Smooth muscle cell (in vitro differentiated cells): ENCODE results near the gene DFFB. TPM values are rescaled to one million over a fixed set of nuclear protein-coding genes. Genes with fewer than 3 reads are reported as not detected.

Source experiments
- DNase-seq: peaks from one replicate; lab custom pipeline; 2025; ENCODE audit not compliant: unreplicated experiment; lab: John Stamatoyannopoulos, UW
- H2AFZ ChIP-seq: fragments of 200-600 bp; sonication (generic); 2 replicates; pipeline ENCODE4 v1.6.0; 2016; ENCODE audit warnings: antibody characterized with exemption, low read depth, mild to moderate bottlenecking
- H3F3A ChIP-seq: fragments of 200-600 bp; sonication (generic); 2 replicates; pipeline ENCODE4 v1.6.0; 2017; ENCODE audit warnings: antibody characterized with exemption, low read depth
- H3K27ac ChIP-seq: fragments of 200-600 bp; sonication (generic); 2 replicates; pipeline ENCODE4 v1.5.1; 2016; ENCODE audit warnings: low read depth, mild to moderate bottlenecking
- H3K27me3 ChIP-seq: fragments of 200-600 bp; sonication (generic); 2 replicates; pipeline ENCODE4 v1.6.1; 2016; ENCODE audit warnings: low read depth, mild to moderate bottlenecking
- H3K36me3 ChIP-seq: fragments of 200-600 bp; sonication (generic); 2 replicates; pipeline ENCODE4 v1.5.1; 2016; ENCODE audit warnings: low read depth
- H3K4me1 ChIP-seq: fragments of 200-600 bp; sonication (generic); 2 replicates; pipeline ENCODE4 v1.5.1; 2016; ENCODE audit warnings: low read depth
- H3K4me2 ChIP-seq: fragments of 200-600 bp; sonication (generic); 2 replicates; pipeline ENCODE4 v1.6.0; 2016; ENCODE audit warnings: mild to moderate bottlenecking
- H3K4me3 ChIP-seq: fragments of 200-600 bp; sonication (generic); 2 replicates; pipeline ENCODE4 v1.5.1; 2016; ENCODE audit warnings: mild to moderate bottlenecking
- H3K79me2 ChIP-seq: fragments of 200-600 bp; sonication (generic); 2 replicates; pipeline ENCODE4 v1.6.0; 2016; ENCODE audit warnings: low read depth, mild to moderate bottlenecking
- H3K9ac ChIP-seq: fragments of 200-600 bp; sonication (generic); 2 replicates; pipeline ENCODE4 v1.6.0; 2016; ENCODE audit warnings: low read depth
- H3K9me3 ChIP-seq: fragments of 200-600 bp; sonication (generic); replicated peaks from 2 replicates; pipeline ENCODE4 v1.5.1; 2016; ENCODE audit warnings: low read depth
- H4K20me1 ChIP-seq: fragments of 200-600 bp; sonication (generic); 2 replicates; pipeline ENCODE4 v1.6.0; 2016; ENCODE audit warnings: low read depth
- WGBS: methylation state at CpG from one replicate; pipeline ENCODE4 v1.1.7; 2016; ENCODE audit warnings: low lambda C conversion rate; 5-methylcytosine and 5-hydroxymethylcytosine counted together
- polyA plus RNA-seq: library from polyadenylated mRNA; unstranded; fragments of >200 nt; fragmentation: Nextera tagmentation; extraction: Ambion mirVana; gene quantifications from 2 replicates; pipeline ENCODE4 v1.2.1, GENCODE V29; 2016
- total RNA-seq: library from RNA; depleted of rRNA; stranded (reverse); fragments of >200 nt; gene quantifications from 2 replicates; pipeline ENCODE4 v1.2.3, GENCODE V29; 2014
- TF ChIP-seq, protein P1 (sequence below): fragments of 200-600 bp; sonication (generic); IDR thresholded peaks from 2 replicates; pipeline ENCODE4 v1.5.1; 2017; ENCODE audit warnings: borderline replicate concordance, mild to moderate bottlenecking, antibody characterized with exemption; ENCODE audit not compliant: insufficient read depth, poor library complexity, severe bottlenecking

DFFB gene
- total and polyA plus RNA-seq, 2 experiments from 2014 or later: 3.3 to 4.5 TPM

DNA sequence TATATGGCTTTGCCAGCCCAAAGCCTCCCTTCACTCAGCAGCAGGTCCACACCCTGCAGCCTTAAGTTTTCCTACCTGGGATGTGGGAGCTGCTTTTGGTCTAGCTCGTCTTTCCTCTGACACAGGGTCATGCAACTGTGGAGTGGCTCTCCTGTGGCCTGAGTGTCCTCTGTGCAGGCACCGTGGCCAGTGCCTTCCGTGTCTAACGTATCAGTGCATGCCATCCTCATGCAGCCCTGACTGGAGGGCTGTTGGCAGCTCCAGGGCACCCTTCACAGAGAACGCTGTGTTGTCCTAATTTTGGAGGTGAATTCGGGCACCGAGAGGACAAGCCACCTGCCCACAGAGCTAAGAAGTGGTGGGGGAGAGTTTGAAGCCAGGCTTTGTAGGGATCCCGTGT, 68.5 kb downstream of the DFFB start:
- peaks cover 4% of the 10 kb centered on the region for H3F3A ChIP-seq
- H3K9me3 ChIP-seq: no peaks in the 10 kb centered on the region
- no peaks in the 10 kb centered on the region for H3K27me3 ChIP-seq
- H3K4me1 ChIP-seq: no peaks in the 10 kb centered on the region
- H3K36me3 ChIP-seq: no peaks in the 10 kb centered on the region
- H3K4me2 ChIP-seq: no peak overlapping the region
- H4K20me1 ChIP-seq: no peaks in the 10 kb centered on the region
- no peak overlapping the region for H3K9ac ChIP-seq
- TF ChIP-seq, protein P1, sequence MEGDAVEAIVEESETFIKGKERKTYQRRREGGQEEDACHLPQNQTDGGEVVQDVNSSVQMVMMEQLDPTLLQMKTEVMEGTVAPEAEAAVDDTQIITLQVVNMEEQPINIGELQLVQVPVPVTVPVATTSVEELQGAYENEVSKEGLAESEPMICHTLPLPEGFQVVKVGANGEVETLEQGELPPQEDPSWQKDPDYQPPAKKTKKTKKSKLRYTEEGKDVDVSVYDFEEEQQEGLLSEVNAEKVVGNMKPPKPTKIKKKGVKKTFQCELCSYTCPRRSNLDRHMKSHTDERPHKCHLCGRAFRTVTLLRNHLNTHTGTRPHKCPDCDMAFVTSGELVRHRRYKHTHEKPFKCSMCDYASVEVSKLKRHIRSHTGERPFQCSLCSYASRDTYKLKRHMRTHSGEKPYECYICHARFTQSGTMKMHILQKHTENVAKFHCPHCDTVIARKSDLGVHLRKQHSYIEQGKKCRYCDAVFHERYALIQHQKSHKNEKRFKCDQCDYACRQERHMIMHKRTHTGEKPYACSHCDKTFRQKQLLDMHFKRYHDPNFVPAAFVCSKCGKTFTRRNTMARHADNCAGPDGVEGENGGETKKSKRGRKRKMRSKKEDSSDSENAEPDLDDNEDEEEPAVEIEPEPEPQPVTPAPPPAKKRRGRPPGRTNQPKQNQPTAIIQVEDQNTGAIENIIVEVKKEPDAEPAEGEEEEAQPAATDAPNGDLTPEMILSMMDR: no peak
- no peak for DNase-seq
- H3K4me3 ChIP-seq: no peak overlapping the region
- no peak overlapping the region for H3K27ac ChIP-seq
- H3K79me2 ChIP-seq: no peaks in the 10 kb centered on the region
- no peak overlapping the region for H2AFZ ChIP-seq
- 92% methylated on average over 8 of the region's 8 CpGs for WGBS

DNA sequence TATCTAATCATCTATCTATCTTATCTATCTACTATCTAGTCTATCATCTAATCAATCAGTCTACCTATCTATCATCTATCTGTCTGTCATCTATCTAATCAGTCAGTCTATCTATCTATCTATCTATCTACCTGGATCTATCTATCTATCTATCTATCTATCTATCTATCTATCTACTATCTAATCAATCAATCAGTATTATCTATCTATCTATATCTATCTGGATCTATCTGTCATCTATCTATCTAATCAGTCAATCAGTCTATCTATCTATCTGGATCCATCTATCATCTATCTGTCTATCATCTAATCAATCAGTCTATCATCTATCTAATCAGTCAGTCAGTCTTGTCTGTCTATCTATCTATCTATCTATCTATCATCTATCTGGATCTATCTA, 69.7 kb downstream of the DFFB start:
- no peaks in the 10 kb centered on the region for H3K4me1 ChIP-seq
- no peaks in the 10 kb centered on the region for H4K20me1 ChIP-seq
- no peak overlapping the region for H2AFZ ChIP-seq
- TF ChIP-seq, protein P1: no peak
- no peaks in the 10 kb centered on the region for H3K36me3 ChIP-seq
- H3K9ac ChIP-seq: no peak overlapping the region
- DNase-seq: no peak
- no peak overlapping the region for H3K27ac ChIP-seq
- peaks cover 4% of the 10 kb centered on the region for H3F3A ChIP-seq
- H3K79me2 ChIP-seq: no peaks in the 10 kb centered on the region
- no peaks in the 10 kb centered on the region for H3K9me3 ChIP-seq
- no peaks in the 10 kb centered on the region for H3K27me3 ChIP-seq
- no peak overlapping the region for H3K4me3 ChIP-seq
- no peak overlapping the region for H3K4me2 ChIP-seq

DNA sequence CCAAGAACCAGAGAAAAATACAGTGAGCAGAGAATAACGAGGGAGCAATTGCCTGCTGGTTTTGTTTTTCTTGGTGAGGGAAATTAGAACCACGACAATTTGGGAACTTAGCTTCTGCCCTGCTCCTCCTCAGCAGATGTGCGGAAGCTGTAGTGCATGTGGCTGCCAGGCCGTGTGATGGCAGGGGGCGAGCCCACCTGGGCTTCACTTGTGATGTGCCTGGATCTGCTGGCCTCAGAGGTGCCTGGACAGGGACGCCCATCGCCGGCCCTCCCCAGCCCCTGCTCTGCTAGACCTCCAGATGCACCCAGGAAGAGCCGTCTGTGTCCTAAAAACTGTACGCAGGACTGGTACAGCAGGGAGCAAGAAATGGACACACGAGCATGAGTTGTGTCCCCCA, 71.3 kb downstream of the DFFB start:
- Histone ChIP-seq H3K79me2 (no peaks in the 10 kb centered on the region), H3K9ac (no peak overlapping the region), H3K4me1 (no peaks in the 10 kb centered on the region), H3K4me3 (no peak overlapping the region), H2AFZ (no peak overlapping the region), H3K27ac (no peak overlapping the region), H3K4me2 (no peak overlapping the region), H3K36me3 (no peaks in the 10 kb centered on the region), H4K20me1 (no peaks in the 10 kb centered on the region), H3K27me3 (no peaks in the 10 kb centered on the region), H3F3A (peaks cover 4% of the 10 kb centered on the region), H3K9me3 (no peaks in the 10 kb centered on the region)
- DNase-seq: no peak
- TF ChIP-seq, protein P1: no peak
- 84% methylated on average over 11 of the region's 11 CpGs for WGBS

DNA sequence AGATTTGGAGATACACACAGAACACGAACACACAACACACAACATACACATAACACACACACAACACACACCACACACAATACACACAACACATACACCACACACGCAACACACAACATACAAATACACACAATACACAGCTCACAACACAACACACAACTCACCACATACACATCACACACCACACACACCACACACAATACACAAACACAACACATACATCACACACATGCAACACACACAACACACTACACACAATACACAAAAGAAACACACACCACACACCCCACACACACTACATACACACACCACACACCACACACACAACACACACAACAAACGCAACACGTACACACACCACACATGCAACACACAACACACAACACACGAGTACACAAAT, 71.8 kb downstream of the DFFB start:
- Histone ChIP-seq H3K9me3 (no peaks in the 10 kb centered on the region), H3K4me2 (no peak overlapping the region), H4K20me1 (no peaks in the 10 kb centered on the region), H3F3A (peaks cover 4% of the 10 kb centered on the region), H2AFZ (no peak overlapping the region), H3K79me2 (no peaks in the 10 kb centered on the region), H3K4me1 (no peaks in the 10 kb centered on the region), H3K36me3 (no peaks in the 10 kb centered on the region), H3K9ac (no peak overlapping the region), H3K27ac (no peak overlapping the region), H3K4me3 (no peak overlapping the region), H3K27me3 (no peaks in the 10 kb centered on the region)
- 58% methylated on average over 3 of the region's 5 CpGs for WGBS
- TF ChIP-seq, protein P1: no peak
- DNase-seq: no peak
